ENCODE results near the gene HCRTR1.

Gene HCRTR1

DNA sequence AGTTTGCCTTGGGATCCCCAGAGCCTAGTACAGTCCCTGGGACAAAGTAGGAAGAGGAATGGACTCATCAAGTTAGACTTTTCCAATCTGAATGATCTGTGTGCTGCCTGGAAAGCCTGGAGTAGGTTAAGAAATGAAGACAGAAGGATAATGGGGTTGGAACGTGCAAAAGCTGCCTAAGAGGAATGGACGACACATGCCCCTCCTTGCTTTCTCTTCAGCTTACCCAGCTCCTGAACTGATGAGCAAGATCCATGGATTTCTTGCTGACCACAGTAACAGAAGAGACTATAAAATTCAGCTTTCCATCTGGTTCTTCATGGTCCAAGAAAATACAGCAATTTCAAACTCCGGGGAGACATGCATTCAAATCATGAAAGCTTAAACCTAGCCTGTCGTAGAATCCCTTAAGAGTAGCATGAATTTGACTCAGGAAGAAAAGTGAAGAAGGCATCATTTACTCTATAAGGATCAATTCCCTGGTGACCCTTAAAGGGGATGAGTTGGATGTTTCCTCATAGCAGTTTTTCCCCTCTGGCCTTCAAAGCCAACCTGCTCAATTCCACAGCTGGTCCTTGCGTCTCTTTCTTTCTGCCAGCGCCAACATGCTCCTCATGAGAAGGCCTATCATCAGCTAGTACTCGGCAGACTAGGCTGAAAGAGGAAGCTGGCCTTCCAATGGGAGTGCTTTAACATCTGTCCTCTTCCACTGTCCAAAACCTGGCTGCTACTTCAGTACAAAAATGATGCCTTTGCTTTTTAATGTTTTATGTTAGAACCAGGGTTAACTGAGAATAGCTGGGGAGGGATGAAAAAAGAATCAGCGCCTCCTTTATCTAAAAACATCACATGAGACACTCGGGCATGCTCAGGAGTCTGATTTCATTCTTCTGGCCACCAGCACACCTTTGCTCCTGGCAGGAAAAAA is 32.9 kb downstream of the HCRTR1 start:
- no peak for DNase-seq

- DNase-seq, result no peak
These were observed 33.6 kb downstream of the HCRTR1 start for GRCh38 chr1:31651089-31651420.

- no peak for DNase-seq
These were observed 34.3 kb downstream of the HCRTR1 start for GRCh38 chr1:31651766-31652165.

DNA sequence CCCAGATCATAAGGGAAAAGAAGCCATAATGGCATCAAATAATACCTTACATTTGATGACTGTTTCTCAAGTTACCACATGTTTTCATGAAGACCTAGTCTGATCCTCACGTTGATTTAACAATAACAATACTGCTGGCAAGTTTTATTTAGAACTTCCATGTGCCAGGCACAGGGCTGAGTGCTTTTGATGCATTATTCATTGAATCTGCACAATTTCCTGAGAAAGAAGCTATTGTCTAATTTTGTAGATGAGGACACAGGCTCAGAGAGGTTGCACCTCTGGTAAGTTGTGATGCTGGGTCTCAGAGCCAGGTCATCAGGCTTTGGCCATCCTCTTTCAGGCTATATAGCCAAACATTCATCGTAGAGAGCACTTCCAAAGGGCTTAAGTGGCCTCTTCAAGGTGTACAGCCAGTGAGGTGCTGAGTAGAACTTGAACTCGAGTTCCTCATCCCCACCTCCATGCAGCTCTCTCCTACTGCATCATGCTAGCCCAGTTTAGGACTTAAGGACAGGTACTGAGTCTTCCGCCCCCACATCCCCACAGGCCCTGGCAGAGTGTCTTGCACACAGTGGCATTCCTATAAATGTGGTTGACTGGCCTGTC is 35.5 kb downstream of the HCRTR1 start:
- DNase-seq, result no peak

GRCh38 chr1:31653717-31654473 is 36.4 kb downstream of the HCRTR1 start:
- DNase-seq, result no peak

DNA sequence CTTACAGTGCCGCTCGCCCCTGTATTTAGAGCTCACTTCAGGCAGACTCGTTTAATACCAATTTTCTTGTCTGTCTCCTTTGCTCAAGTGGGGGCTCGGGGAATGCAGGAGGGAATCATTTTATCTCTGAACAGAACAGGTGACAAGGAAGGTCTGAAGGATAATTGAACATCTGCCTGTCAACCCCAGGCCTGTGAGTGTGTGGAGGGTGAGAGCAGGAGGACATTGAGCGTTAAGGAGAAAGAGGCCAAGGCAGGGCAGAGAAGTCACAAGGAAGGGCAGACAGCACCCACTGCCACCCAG is 36.9 kb downstream of the HCRTR1 start:
- no peak for DNase-seq

GRCh38 chr1:31655104-31655503 is 37.6 kb downstream of the HCRTR1 start:
- DNase-seq, result no peak

DNA sequence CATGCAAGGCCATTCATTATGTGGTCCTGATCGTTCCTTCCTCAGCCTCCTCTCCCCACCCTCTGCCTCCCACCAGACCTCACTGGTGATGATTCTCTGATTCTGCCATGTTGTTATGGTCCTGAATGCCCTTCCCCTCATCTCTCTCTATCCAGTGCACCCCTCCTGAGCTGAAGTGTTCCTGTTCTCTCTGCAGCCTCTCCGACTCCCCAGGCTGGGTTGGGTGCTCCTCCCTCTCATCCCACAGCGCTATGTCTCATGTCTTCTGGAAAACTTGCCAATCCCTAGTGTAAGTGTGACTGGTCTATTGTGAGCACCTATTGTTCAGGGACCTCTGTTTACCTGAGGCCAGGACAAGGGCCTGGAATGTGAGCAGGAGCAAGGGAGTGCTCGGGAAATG is 38.3 kb downstream of the HCRTR1 start:
- no peak for DNase-seq

GRCh38 chr1:31657020-31657804 is 39.7 kb downstream of the HCRTR1 start:
- DNase-seq, result no peak

GRCh38 chr1:31657972-31658510 is 40.6 kb downstream of the HCRTR1 start:
- DNase-seq, result no peak

GRCh38 chr1:31658721-31659120 is 41.2 kb downstream of the HCRTR1 start:
- no peak for DNase-seq

GRCh38 chr1:31659889-31660288 is 42.4 kb downstream of the HCRTR1 start:
- no peak for DNase-seq

DNA sequence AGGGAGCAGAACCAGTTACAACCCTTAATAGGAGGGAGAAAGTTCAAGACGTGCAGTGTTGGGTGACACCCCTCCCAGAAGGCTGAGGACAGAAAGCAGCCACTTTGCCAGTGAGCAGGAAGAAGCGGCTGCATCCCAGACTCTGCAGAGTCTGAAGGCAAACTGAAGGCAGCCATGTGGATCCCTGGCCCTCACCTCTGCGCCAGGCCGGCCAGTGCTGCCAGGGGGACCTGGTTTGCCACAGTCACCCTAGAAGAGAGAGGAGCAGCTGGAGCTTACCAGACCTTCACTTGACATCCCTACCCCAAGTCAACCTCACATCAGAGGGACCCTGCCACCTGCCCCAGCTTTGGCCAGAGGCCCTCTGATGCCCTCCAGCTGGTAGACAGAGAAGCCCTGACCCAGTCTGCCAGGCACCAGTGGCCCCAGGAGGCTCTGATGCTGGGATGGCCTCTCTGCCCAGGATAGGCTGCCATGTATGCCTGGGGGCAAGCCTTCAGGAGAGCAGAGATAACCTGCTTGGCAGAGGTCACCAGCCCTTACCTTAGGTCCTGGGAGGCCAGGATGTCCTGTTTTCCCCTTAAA is 43.5 kb downstream of the HCRTR1 start:
- no peak for DNase-seq

GRCh38 chr1:31661856-31662255 is 44.4 kb downstream of the HCRTR1 start:
- DNase-seq, result no peak

- DNase-seq, result no peak
These were observed 45.0 kb downstream of the HCRTR1 start for GRCh38 chr1:31662463-31662862.

DNA sequence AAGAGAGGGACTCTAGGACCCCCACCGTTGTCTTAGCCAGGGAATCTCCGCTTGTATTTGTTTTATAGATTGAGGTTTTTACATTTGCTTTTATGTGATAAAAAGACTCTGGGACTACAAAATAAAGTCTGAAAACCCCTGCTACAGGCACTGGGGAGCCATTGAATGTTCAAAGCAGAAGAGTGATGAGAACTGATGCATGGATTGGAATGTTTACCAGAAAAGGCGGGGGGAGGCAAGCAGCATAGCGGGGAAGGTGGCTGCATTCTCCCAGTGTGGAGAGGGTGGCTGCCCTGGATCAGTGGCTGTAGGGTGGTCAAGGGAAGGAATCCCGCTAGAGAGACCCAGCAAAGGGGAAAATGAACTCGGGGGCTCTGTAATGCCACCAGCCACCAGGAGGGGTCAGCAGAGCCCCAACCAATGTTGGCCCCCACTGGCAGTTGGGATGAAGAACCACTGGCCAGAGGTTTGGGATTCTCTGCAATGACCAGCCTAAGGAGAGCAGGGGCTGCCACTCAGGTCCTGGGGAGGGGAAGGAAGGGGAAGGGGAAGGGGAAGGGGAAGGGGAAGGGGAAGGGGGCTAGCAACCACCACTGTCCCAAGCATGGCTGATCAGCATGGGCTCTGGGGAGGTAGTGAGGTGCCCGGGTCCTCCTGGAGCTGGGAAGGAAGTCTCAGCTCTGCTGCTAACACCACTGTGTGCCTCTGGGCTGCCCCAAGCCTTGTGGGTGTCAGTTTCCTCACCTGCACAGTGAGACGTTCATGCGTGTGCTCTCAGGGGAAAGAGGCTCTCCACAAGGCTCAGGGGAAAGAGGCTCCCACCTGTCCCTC is 46.3 kb downstream of the HCRTR1 start:
- peak in 1 of 2 donors; percentile 40 for DNase-seq

- DNase-seq, result no peak
These were observed 47.0 kb downstream of the HCRTR1 start for GRCh38 chr1:31664528-31664927.

DNA sequence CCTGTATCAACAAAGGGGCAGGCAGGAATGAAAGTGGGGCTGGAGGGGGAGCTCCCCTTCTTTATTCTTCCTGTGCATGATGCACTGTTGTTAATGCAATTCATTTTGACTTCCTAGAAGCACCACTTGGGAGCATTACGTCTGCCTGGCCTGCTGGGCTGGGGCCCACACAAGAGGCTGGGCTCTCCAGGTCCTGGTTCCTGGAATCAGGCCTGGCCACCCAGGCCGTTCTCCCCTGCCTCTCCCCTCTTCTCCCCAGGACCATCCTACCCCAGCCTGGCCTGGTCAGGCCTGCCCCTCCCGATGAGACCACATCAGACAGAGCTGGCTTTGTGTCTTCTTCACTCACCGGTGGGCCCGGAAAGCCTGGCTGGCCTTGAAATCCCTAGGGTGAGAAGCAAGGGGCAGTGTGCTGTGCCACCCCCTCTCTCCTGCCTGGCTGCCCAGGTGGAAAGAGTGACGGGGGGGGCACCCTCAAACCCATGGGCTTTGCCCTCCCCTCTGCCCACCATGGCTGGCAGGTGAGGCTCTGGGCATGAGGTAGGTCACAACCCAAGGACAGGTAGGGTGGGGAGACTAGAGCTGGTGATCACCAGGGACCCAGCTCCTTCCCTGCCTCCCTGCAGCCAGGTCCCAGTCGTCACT is 47.9 kb downstream of the HCRTR1 start:
- no peak for DNase-seq

DNA sequence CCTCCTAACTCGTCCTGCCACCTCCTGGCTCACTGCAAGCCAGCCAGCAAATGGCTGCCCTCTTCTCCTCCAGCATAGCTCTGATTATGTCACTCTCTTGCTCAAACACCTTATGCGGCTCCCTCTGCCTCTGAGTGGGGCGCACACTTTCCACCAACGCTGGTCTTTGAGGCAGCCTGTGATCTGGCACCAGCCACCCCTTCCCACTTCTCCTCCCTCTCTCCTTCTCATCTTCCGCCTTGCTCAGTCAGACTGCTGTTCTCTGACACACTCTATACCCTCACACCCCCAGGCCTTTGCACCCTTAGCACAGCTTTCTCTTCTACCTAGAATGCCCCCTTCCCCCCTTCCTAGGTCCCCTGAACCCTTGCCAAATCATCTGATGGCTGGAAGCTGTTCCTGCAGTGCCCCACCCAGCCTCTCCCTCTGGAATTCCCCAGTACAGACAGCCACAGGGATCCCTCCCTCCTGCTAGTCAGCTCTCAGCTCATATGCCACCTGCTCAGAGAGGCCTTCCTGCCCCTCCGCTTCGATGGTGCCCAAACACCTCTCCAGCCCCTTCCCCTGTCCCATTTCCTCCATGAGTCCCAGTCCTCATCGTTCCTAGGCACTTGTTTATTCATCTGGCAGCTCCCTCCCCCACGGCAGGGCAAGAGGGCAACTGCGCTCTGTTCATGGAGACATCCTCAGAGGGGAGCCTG is 48.9 kb downstream of the HCRTR1 start:
- DNase-seq, result peak in 1 of 2 donors; percentile 51

DNA sequence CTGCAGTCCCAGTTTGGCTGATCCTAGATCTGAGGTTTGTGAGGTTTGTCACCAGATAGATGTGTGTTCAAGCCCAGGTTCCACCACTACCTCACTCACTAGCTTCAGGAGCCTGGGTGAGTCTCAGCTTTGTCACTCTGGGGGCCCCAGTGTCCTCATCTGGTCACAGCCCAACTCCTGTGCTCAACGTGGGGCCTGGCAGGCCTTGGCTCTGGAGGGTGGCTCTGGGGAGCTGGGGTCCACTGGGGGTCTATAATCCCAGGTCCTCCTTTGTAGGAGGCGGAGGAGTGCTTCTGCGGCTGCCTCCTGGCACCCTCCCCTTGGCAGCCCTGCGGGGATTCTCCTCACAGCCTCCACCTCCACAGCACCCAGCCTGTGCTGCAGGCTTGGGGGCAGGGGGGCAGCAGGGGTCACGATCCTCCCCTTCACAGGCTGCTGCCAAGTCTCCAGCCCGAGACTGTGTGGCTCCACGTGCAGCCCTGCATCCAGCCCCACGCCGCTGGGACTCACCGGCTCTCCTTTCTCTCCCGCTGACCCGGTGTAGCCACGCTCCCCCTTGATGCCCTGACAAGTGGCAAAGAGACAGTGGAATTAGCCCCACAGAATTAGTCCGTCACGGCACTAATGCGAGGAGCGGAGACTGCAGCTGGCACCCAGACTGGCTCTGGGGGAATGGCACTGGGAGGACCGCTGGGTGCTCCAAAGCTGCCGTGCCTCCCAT is 49.7 kb downstream of the HCRTR1 start:
- no peak for DNase-seq

All from hippocampal formation (tissue), 2 donors.